CD4-positive, alpha-beta T cell treated with Interleukin-17A for 1 hour (primary cell): ENCODE measurements around the gene RRAGB.
A peak's percentile ranks its signal among the peaks of the same experiment; 100 is the strongest.
"Not testable (repeated sequence)": the region's sequence is repeated elsewhere in the genome, so short reads cannot be mapped to it uniquely, and the experiment has no call there.

Source experiments
- DNase-seq: peaks from one replicate; pipeline ENCODE4 v3.0.0-alpha.2; 2020

RRAGB gene

GRCh38 chrX:55717521-55718497 is at the start of gene RRAGB:
TSS of gene RRAGB (plus strand) at chrX:55717749. CDS start at chrX:55718328, 579 bp downstream.
- peak; percentile 95 for DNase-seq

- no peak for DNase-seq
These were observed 49.5 kb upstream of the RRAGB start for GRCh38 chrX:55668084-55668483.

GRCh38 chrX:55688579-55688978 is 29.0 kb upstream of the RRAGB start:
- DNase-seq: not testable (repeated sequence)

- DNase-seq: peak; percentile 51
These were observed 22.1 kb upstream of the RRAGB start for GRCh38 chrX:55695227-55696018.

GRCh38 chrX:55697381-55697780 is 20.2 kb upstream of the RRAGB start:
- DNase-seq: no peak

- no peak for DNase-seq
These were observed 14.9 kb upstream of the RRAGB start for GRCh38 chrX:55702671-55703070.

- DNase-seq: not testable (repeated sequence)
These were observed 14.1 kb upstream of the RRAGB start for GRCh38 chrX:55703436-55703835.

GRCh38 chrX:55705066-55705465 is 12.5 kb upstream of the RRAGB start:
- not testable (repeated sequence) for DNase-seq

- DNase-seq: no peak
These were observed 7.8 kb upstream of the RRAGB start for GRCh38 chrX:55709735-55710134.

GRCh38 chrX:55710701-55711100 is 6.8 kb upstream of the RRAGB start:
- no peak for DNase-seq

- DNase-seq: no peak
These were observed 3.9 kb upstream of the RRAGB start for GRCh38 chrX:55713631-55714030.

GRCh38 chrX:55714161-55714560 is 3.4 kb upstream of the RRAGB start:
- DNase-seq: no peak

- DNase-seq: no peak
These were observed 1.7 kb upstream of the RRAGB start for GRCh38 chrX:55715847-55716246.

- DNase-seq: no peak
These were observed 612 bp upstream of the RRAGB start for GRCh38 chrX:55716937-55717336.

- DNase-seq: no peak
These were observed 14.3 kb downstream of the RRAGB start for GRCh38 chrX:55731826-55732225.

- DNase-seq: no peak
These were observed 21.4 kb downstream of the RRAGB start for GRCh38 chrX:55738969-55739368.

GRCh38 chrX:55742649-55743048 is 25.1 kb downstream of the RRAGB start:
- DNase-seq: no peak

- not testable (repeated sequence) for DNase-seq
These were observed 30.9 kb downstream of the RRAGB start for GRCh38 chrX:55748463-55748862.

- no peak for DNase-seq
These were observed 32.7 kb downstream of the RRAGB start for GRCh38 chrX:55750256-55750655.

GRCh38 chrX:55754861-55755294 is 37.3 kb downstream of the RRAGB start:
- DNase-seq: no peak

GRCh38 chrX:55758033-55758432 is 40.5 kb downstream of the RRAGB start:
- DNase-seq: no peak

GRCh38 chrX:55759478-55759877 is 41.9 kb downstream of the RRAGB start:
- DNase-seq: no peak

GRCh38 chrX:55767100-55767499 is 49.6 kb downstream of the RRAGB start:
- DNase-seq: no peak

GRCh38 chrX:55774419-55774818 is 56.9 kb downstream of the RRAGB start:
- DNase-seq: not testable (repeated sequence)
